CD4-positive, alpha-beta T cell (primary cell): ENCODE results near the gene PTPRC. TPM values are rescaled to one million over a fixed set of nuclear protein-coding genes. Genes with fewer than 3 reads are reported as not detected.

Experiments
- ATAC-seq: fragments of 200-7000 bp; cut with Tn5 transposase; one replicate; pipeline ENCODE4 v1.10.0; 2022; ENCODE audit warnings: mild to moderate bottlenecking; ENCODE audit not compliant: poor library complexity
- CTCF ChIA-PET: fragments of 350-600 bp; sonication (Branson Sonifier 250); formaldehyde crosslinking; loops from one replicate; lab custom pipeline; 2021; ENCODE audit warnings: antibody characterized with exemption, inconsistent platforms; lab: Charles Lee
- POLR2A ChIA-PET: fragments of 350-600 bp; sonication (Branson Sonifier 250); formaldehyde crosslinking; loops from one replicate; lab custom pipeline; 2021; ENCODE audit warnings: antibody characterized with exemption, inconsistent platforms; lab: Charles Lee
- DNase-seq, 14 experiments: peaks; one replicate each; pipeline ENCODE4 v3.0.0-alpha.2; 2013 to 2020; ENCODE audit warnings: mixed read lengths in 2 of 14
- H3K27ac ChIP-seq, 2 donors: one replicate each; pipeline versions ENCODE4 v1.5.1 to v1.7.0; 2013; ENCODE audit warnings: low read length in 2 of 2, low read depth in 1 of 2, mild to moderate bottlenecking in 1 of 2
- H3K27me3 ChIP-seq, 2 experiments: 1 replicate in 1 of 2; 2 replicates in 1 of 2; pipeline versions ENCODE4 v1.6.1 to v1.7.0; 2013; ENCODE audit warnings: low read length in 2 of 2, control low read depth in 1 of 2, mild to moderate bottlenecking in 1 of 2, moderate library complexity in 1 of 2; ENCODE audit not compliant: insufficient read depth in 2 of 2, control insufficient read depth in 1 of 2
- H3K36me3 ChIP-seq: one replicate; pipeline ENCODE4 v1.6.1; 2013; ENCODE audit warnings: low read length, control low read depth; ENCODE audit not compliant: insufficient read depth
- H3K4me1 ChIP-seq: one replicate; pipeline ENCODE4 v1.6.1; 2013; ENCODE audit warnings: low read length, control low read depth; ENCODE audit not compliant: insufficient read depth
- H3K4me3 ChIP-seq: one replicate; pipeline ENCODE4 v1.5.1; 2013; ENCODE audit warnings: mild to moderate bottlenecking, low read length, moderate library complexity
- H3K9me3 ChIP-seq, 2 experiments: 1 replicate in 1 of 2; 2 replicates in 1 of 2; pipeline versions ENCODE4 v1.6.1 to v1.7.0; 2013; ENCODE audit warnings: low read length in 2 of 2, mild to moderate bottlenecking in 2 of 2, control low read depth in 1 of 2, moderate library complexity in 1 of 2; ENCODE audit not compliant: control insufficient read depth in 1 of 2, insufficient read depth in 1 of 2
- H3K27ac Mint-ChIP-seq: one replicate; pipeline ENCODE4 v1.8.0; 2020; ENCODE audit warnings: mixed read lengths
- H3K27me3 Mint-ChIP-seq: one replicate; pipeline ENCODE4 v1.8.0; 2021; ENCODE audit warnings: mixed read lengths
- H3K36me3 Mint-ChIP-seq: one replicate; pipeline ENCODE4 v1.8.0; 2021; ENCODE audit warnings: low read depth, mixed read lengths
- H3K4me1 Mint-ChIP-seq: one replicate; pipeline ENCODE4 v1.8.0; 2021; ENCODE audit warnings: low read depth, mixed read lengths
- H3K4me3 Mint-ChIP-seq: one replicate; pipeline ENCODE4 v1.8.0; 2020; ENCODE audit warnings: mild to moderate bottlenecking, mixed read lengths
- H3K9me3 Mint-ChIP-seq: one replicate; pipeline ENCODE4 v1.8.0; 2020; ENCODE audit warnings: mixed read lengths
- CTCF ChIP-seq: fragments of 200-600 bp; IDR thresholded peaks from one replicate; pipeline ENCODE4 v1.8.0; 2022; ENCODE audit warnings: antibody characterized with exemption, mild to moderate bottlenecking
- intact Hi-C, 2 experiments: fragments of 100-400 bp; cut with DNase I in 1 of 2; cut with micrococcal nuclease in 1 of 2; formaldehyde crosslinking; loops; one replicate each; pipeline versions ENCODE4 v1.15.1 to v1.9.0; 2023 to 2025; cut with DNase I, micrococcal nuclease
- polyA plus RNA-seq, 2 donors: library from polyadenylated mRNA; unstranded; fragments of 120-200 nt; gene quantifications; one replicate each; pipeline ENCODE4 v1.2.1, GENCODE V29; 2013
- total RNA-seq, 174 experiments: library from RNA in 2 of 174; stranded (reverse) in 2 of 174; gene quantifications; one replicate each; pipeline ENCODE4 v1.2.3 and lab custom pipeline; 2021 to 2026

The PTPRC gene
- 100 to 1,000 TPM; 661 to 698 TPM for total RNA-seq
- polyA plus RNA-seq (2013, experiment 1 of 2), result 1,039 TPM
- 996 TPM for polyA plus RNA-seq (2013, experiment 2 of 2)
- 461 to 3,319 (median 1,819) reads per million in 172 experiments for total RNA-seq (lab: John Stamatoyannopoulos, UW)

GRCh38 chr1:198638894-198639635, at the start of gene PTPRC:
Gene PTPRC (plus strand): TSS chr1:198639040. CDS start chr1:198639269, 229 bp downstream.
- TF ChIP-seq CTCF, result no peak
- H3K36me3 Mint-ChIP-seq, result peaks cover 52% of the 10 kb centered on the region
- POLR2A ChIA-PET, result interaction anchor here (0.6 to 8.5 kb wide), 21 partner anchors 7 to 473 kb away, joined by 3 to 268 read pairs (median 7); no protein-coding TSS in a partner anchor

GRCh38 chr1:198590454-198590853, 48.4 kb upstream of the PTPRC start:
- Mint-ChIP-seq H3K9me3 (peaks cover 15% of the 10 kb centered on the region), H3K36me3 (peaks cover 21% of the 10 kb centered on the region), H3K27ac (no peak overlapping the region), H3K4me3 (no peak overlapping the region), H3K27me3 (no peaks in the 10 kb centered on the region), H3K4me1 (peaks cover 14% of the 10 kb centered on the region)
- CTCF ChIA-PET, result interaction anchor here (1.5 kb wide), 2 partner anchors 8 to 21 kb away, joined by 3 read pairs; no protein-coding TSS in a partner anchor
- ATAC-seq (no peak), DNase-seq (no peak)
- no peaks in the 10 kb centered on the region for H3K27me3 ChIP-seq
- intact Hi-C loops, result no loop called here
- H3K4me3 ChIP-seq, result no peak overlapping the region
- no peak overlapping the region for H3K27ac ChIP-seq
- no peak for TF ChIP-seq CTCF
- POLR2A ChIA-PET, result interaction anchor here (0.6 to 1.5 kb wide), 2 partner anchors 21 to 125 kb away, joined by 3 read pairs; no protein-coding TSS in a partner anchor
- H3K4me1 ChIP-seq, result no peaks in the 10 kb centered on the region
- no peaks in the 10 kb centered on the region for H3K36me3 ChIP-seq
- H3K9me3 ChIP-seq, result peaks cover 5 to 16% of the 10 kb centered on the region in 2 experiments

More at GRCh38 chr1:198638894-198639635, at the start of gene PTPRC:
- peak within 1 kb of the TSS; percentile 67 to 77 for H3K27ac ChIP-seq
- Mint-ChIP-seq H3K9me3 (no peaks in the 10 kb centered on the region), H3K27ac (peak within 1 kb of the TSS; percentile 98), H3K27me3 (no peaks in the 10 kb centered on the region), H3K4me1 (peaks cover 62% of the 10 kb centered on the region), H3K4me3 (peak within 1 kb of the TSS; percentile 95)
- no peaks in the 10 kb centered on the region for H3K9me3 ChIP-seq
- CTCF ChIA-PET, result interaction anchor here (0.9 to 3.9 kb wide), 7 partner anchors 8 to 47 kb away, joined by 3 to 29 read pairs (median 3); no protein-coding TSS in a partner anchor
- H3K27me3 ChIP-seq, result no peaks in the 10 kb centered on the region
- H3K4me1 ChIP-seq, result peaks cover 20% of the 10 kb centered on the region
- H3K4me3 ChIP-seq, result peak within 1 kb of the TSS; percentile 79
- peaks cover 21% of the 10 kb centered on the region for H3K36me3 ChIP-seq
- DNase-seq (peak in 4 of 14 experiments; percentile 35 to 88 (median 76)), ATAC-seq (peak; percentile 83)
- intact Hi-C loops, result loop anchor here in 1 of 2 experiments (1.0 to 5.0 kb wide), 4 partner anchors 18 to 117 kb away; no protein-coding TSS in a partner anchor

GRCh38 chr1:198595765-198596164, 43.1 kb upstream of the PTPRC start:
- TF ChIP-seq CTCF, result no peak
- H3K36me3 ChIP-seq, result no peaks in the 10 kb centered on the region
- peak overlapping the region; percentile 91 for H3K27ac Mint-ChIP-seq
- intact Hi-C loops, result loop anchor here in 1 of 2 experiments (5.0 kb wide), 1 partner anchor 33 kb away; no protein-coding TSS in a partner anchor
- no peaks in the 10 kb centered on the region for H3K27me3 Mint-ChIP-seq
- no peaks in the 10 kb centered on the region for H3K27me3 ChIP-seq
- POLR2A ChIA-PET, result interaction anchor here (1.0 to 1.2 kb wide), 3 partner anchors 23 to 25 kb away, joined by 3 to 5 read pairs (median 3); no protein-coding TSS in a partner anchor
- H3K36me3 Mint-ChIP-seq, result peaks cover 23% of the 10 kb centered on the region
- DNase-seq (no peak), ATAC-seq (no peak)
- CTCF ChIA-PET, result interaction anchor here (0.5 to 1.5 kb wide), 2 partner anchors 19 to 152 kb away, joined by 3 to 4 read pairs; no protein-coding TSS in a partner anchor
- no peak overlapping the region for H3K4me3 ChIP-seq
- no peak overlapping the region for H3K27ac ChIP-seq
- H3K4me1 Mint-ChIP-seq, result peaks cover 65% of the 10 kb centered on the region
- H3K9me3 ChIP-seq, result peaks cover 0 to 5% of the 10 kb centered on the region in 2 experiments
- no peak overlapping the region for H3K4me3 Mint-ChIP-seq
- peaks cover 20% of the 10 kb centered on the region for H3K4me1 ChIP-seq
- peaks cover 9% of the 10 kb centered on the region for H3K9me3 Mint-ChIP-seq
